MCF 10A (cell line): ENCODE results near the gene AUTS2. TPM values are rescaled to one million over a fixed set of nuclear protein-coding genes. Genes with fewer than 3 reads are reported as not detected.

Experiments used
- BruUV-seq: library from RNA; stranded (reverse); fragments of 400-500 nt; replicated peaks from 2 replicates; lab custom pipeline; 2021; lab: Mats Ljungman, UMichigan
- CTCF ChIA-PET: fragments of 300-600 bp; sonication (Branson Sonifier 250); formaldehyde crosslinking; extraction: SDS; loops from one replicate; lab custom pipeline; 2021; ENCODE audit warnings: antibody characterized with exemption, inconsistent platforms; lab: Yijun Ruan, JAX
- POLR2A ChIA-PET: fragments of 300-600, 350-650 bp; sonication (Branson Sonifier 250); formaldehyde crosslinking; extraction: SDS; loops from one replicate; lab custom pipeline; 2020; ENCODE audit warnings: antibody characterized with exemption, inconsistent platforms; lab: Yijun Ruan, JAX
- DNase-seq: peaks from one replicate; pipeline ENCODE4 v3.0.0-alpha.2; 2018; ENCODE audit not compliant: unreplicated experiment
- H3K27ac Mint-ChIP-seq: one replicate; pipeline ENCODE4 v1.8.0; 2022; ENCODE audit warnings: mild to moderate bottlenecking, low read depth, mixed read lengths; ENCODE audit not compliant: unreplicated experiment
- H3K27me3 Mint-ChIP-seq: one replicate; pipeline ENCODE4 v1.8.0; 2022; ENCODE audit warnings: mixed read lengths; ENCODE audit not compliant: insufficient read depth, unreplicated experiment
- H3K36me3 Mint-ChIP-seq: one replicate; pipeline ENCODE4 v1.8.0; 2022; ENCODE audit warnings: mild to moderate bottlenecking, moderate library complexity, mixed read lengths; ENCODE audit not compliant: insufficient read depth, unreplicated experiment
- H3K4me1 Mint-ChIP-seq: one replicate; pipeline ENCODE4 v1.8.0; 2022; ENCODE audit warnings: mixed read lengths; ENCODE audit not compliant: insufficient read depth, unreplicated experiment
- H3K4me3 Mint-ChIP-seq: one replicate; pipeline ENCODE4 v1.8.0; 2022; ENCODE audit warnings: mild to moderate bottlenecking, moderate library complexity, mixed read lengths; ENCODE audit not compliant: unreplicated experiment
- H3K9me3 Mint-ChIP-seq: one replicate; pipeline ENCODE4 v1.8.0; 2022; ENCODE audit warnings: mixed read lengths; ENCODE audit not compliant: unreplicated experiment
- intact Hi-C: fragments of 100-400 bp; cut with micrococcal nuclease; formaldehyde crosslinking; loops from 2 replicates; pipeline ENCODE4 v1.14.1; 2022
- total RNA-seq: library from RNA; stranded (reverse); gene quantifications from 2 replicates; pipeline ENCODE4 v1.2.3, GENCODE V29; 2022
- TF ChIP-seq, protein P1 (sequence below): fragments of 200-600 bp; IDR thresholded peaks from one replicate; pipeline ENCODE4 v1.8.0; 2022; ENCODE audit warnings: antibody characterized with exemption, mild to moderate bottlenecking; ENCODE audit not compliant: unreplicated experiment

Gene AUTS2
- total RNA-seq, 1 experiment from 2014 or later: 1.3 TPM

DNA sequence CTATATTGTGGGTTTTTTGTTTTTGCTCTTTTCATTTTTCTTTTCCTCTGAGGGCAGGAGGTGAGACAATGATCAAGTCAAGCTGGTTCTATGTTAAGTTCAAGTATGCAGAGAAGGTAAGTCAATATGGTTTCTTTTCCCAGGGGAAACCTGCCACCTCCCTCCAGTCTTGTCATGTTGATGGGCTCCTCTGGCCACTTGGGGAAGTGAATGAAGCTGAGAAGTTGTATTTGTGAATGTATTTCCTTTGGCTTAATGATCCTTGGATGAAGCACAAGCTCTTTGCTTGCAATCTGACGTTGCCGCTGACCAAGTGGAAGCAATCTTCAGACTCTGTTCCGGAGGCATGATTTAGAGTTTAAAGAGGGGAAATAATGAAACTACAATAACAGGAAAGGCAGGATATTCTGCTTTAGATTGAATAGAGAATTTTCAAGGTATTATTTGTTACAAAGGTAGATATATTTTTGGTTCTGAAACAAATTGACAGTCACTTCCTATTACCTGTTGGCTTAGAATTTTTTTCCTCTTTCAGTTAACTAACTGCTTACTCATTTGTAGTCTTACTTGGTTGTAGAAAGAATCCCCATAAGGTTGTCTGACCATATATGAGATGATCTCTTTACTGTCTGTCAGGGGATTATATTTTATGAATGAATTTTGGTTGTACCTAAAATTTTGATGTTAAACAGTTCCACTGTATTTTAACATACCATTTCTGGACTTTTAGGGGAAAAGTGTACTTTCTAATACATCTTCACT, 369.6 kb downstream of the AUTS2 start:
- TF ChIP-seq, protein P1, sequence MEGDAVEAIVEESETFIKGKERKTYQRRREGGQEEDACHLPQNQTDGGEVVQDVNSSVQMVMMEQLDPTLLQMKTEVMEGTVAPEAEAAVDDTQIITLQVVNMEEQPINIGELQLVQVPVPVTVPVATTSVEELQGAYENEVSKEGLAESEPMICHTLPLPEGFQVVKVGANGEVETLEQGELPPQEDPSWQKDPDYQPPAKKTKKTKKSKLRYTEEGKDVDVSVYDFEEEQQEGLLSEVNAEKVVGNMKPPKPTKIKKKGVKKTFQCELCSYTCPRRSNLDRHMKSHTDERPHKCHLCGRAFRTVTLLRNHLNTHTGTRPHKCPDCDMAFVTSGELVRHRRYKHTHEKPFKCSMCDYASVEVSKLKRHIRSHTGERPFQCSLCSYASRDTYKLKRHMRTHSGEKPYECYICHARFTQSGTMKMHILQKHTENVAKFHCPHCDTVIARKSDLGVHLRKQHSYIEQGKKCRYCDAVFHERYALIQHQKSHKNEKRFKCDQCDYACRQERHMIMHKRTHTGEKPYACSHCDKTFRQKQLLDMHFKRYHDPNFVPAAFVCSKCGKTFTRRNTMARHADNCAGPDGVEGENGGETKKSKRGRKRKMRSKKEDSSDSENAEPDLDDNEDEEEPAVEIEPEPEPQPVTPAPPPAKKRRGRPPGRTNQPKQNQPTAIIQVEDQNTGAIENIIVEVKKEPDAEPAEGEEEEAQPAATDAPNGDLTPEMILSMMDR: no peak
- ChIA-PET POLR2A (no interaction called here), CTCF (no interaction called here)
- no peaks in the 10 kb centered on the region for H3K27me3 Mint-ChIP-seq
- H3K9me3 Mint-ChIP-seq: peaks cover 64% of the 10 kb centered on the region
- peaks cover 5% of the 10 kb centered on the region for H3K36me3 Mint-ChIP-seq
- no peak for DNase-seq
- H3K27ac Mint-ChIP-seq: no peak overlapping the region
- H3K4me3 Mint-ChIP-seq: no peak overlapping the region
- intact Hi-C loops: no loop called here
- no peaks in the 10 kb centered on the region for H3K4me1 Mint-ChIP-seq
- BruUV-seq: no TSS peak

GRCh38 chr7:69968969-69969556, 370.8 kb downstream of the AUTS2 start:
- H3K27me3 Mint-ChIP-seq: no peaks in the 10 kb centered on the region
- no peak overlapping the region for H3K27ac Mint-ChIP-seq
- peaks cover 5% of the 10 kb centered on the region for H3K36me3 Mint-ChIP-seq
- peaks cover 71% of the 10 kb centered on the region for H3K9me3 Mint-ChIP-seq
- no peak overlapping the region for H3K4me3 Mint-ChIP-seq
- BruUV-seq: no TSS peak
- TF ChIP-seq, protein P1: no peak
- intact Hi-C loops: no loop called here
- ChIA-PET CTCF (no interaction called here), POLR2A (no interaction called here)
- no peak for DNase-seq
- no peaks in the 10 kb centered on the region for H3K4me1 Mint-ChIP-seq

GRCh38 chr7:69981646-69982045, 383.4 kb downstream of the AUTS2 start:
- no peak overlapping the region for H3K27ac Mint-ChIP-seq
- BruUV-seq: no TSS peak
- ChIA-PET CTCF (no interaction called here), POLR2A (no interaction called here)
- H3K4me3 Mint-ChIP-seq: no peak overlapping the region
- H3K27me3 Mint-ChIP-seq: no peaks in the 10 kb centered on the region
- no peaks in the 10 kb centered on the region for H3K4me1 Mint-ChIP-seq
- DNase-seq: no peak
- intact Hi-C loops: no loop called here
- peaks cover 31% of the 10 kb centered on the region for H3K9me3 Mint-ChIP-seq
- TF ChIP-seq, protein P1: no peak
- H3K36me3 Mint-ChIP-seq: no peaks in the 10 kb centered on the region

- DNase-seq: no peak
- TF ChIP-seq, protein P1: no peak
- Mint-ChIP-seq H3K4me1 (no peaks in the 10 kb centered on the region), H3K9me3 (peaks cover 31% of the 10 kb centered on the region), H3K4me3 (no peak overlapping the region), H3K36me3 (no peaks in the 10 kb centered on the region), H3K27ac (no peak overlapping the region), H3K27me3 (no peaks in the 10 kb centered on the region)
- CTCF ChIA-PET: no interaction called here
- intact Hi-C loops: no loop called here
- BruUV-seq: no TSS peak
- POLR2A ChIA-PET: no interaction called here
Measured at GRCh38 chr7:69982197-69982596, 383.9 kb downstream of the AUTS2 start.
